ENCODE results near the gene SIAE. TPM values are rescaled to one million over a fixed set of nuclear protein-coding genes. Genes with fewer than 3 reads are reported as not detected.
A peak's percentile ranks its signal among the peaks of the same experiment; 100 is the strongest.

SIAE gene
- total and polyA plus RNA-seq, 9 donors, result 2.3 to 18.8 (median 8.1) TPM

GRCh38 chr11:124669193-124669592, 4.3 kb downstream of the SIAE start:
- DNase-seq, result peak; percentile 12 to 45 (median 27)
- intact Hi-C loops (cut with DNase I), result loop anchor here in 2 of 4 donors (2.0 to 5.0 kb wide), 3 partner anchors 93 to 173 kb away; partner anchors contain the start of gene ESAM (in 1 of the 2)
- WGBS, 3 donors, result 16 to 24% (median 18%) methylated on average over 8 of the region's 8 CpGs

GRCh38 chr11:124667601-124668000, 5.9 kb downstream of the SIAE start:
- WGBS, 3 donors, result 89 to 92% (median 90%) methylated on average over 3 of the region's 3 CpGs
- TF ChIP-seq EP300 (IDR thresholded peaks at IDR 0.05), result no peak
- TF ChIP-seq CTCF (IDR thresholded peaks at IDR 0.05), result no peak
- TF ChIP-seq POLR2A (IDR thresholded peaks at IDR 0.05), result no peak
- intact Hi-C loops (cut with DNase I), result loop anchor here in 1 of 4 donors (5.0 kb wide), 2 partner anchors 95 to 175 kb away; partner anchors contain the start of gene ESAM
- H3K27ac ChIP-seq, result no peak overlapping the region
- H3K9me3 ChIP-seq, result no peaks in the 10 kb centered on the region
- H3K4me3 ChIP-seq, result no peak overlapping the region
- no peak for DNase-seq
- H3K36me3 ChIP-seq, result no peaks in the 10 kb centered on the region
- H3K27me3 ChIP-seq, result no peaks in the 10 kb centered on the region
- no peaks in the 10 kb centered on the region for H3K4me1 ChIP-seq (ENCODE audit: insufficient read depth)

More at GRCh38 chr11:124669193-124669592, 4.3 kb downstream of the SIAE start:
- no peaks in the 10 kb centered on the region for H3K9me3 ChIP-seq
- H3K4me1 ChIP-seq (ENCODE audit: insufficient read depth), result no peaks in the 10 kb centered on the region
- no peaks in the 10 kb centered on the region for H3K36me3 ChIP-seq
- H3K27ac ChIP-seq, result no peak overlapping the region
- TF ChIP-seq CTCF (IDR thresholded peaks at IDR 0.05) (peak; percentile 56 to 67 (median 66)), EP300 (IDR thresholded peaks at IDR 0.05) (no peak), POLR2A (IDR thresholded peaks at IDR 0.05) (no peak)
- no peaks in the 10 kb centered on the region for H3K27me3 ChIP-seq
- H3K4me3 ChIP-seq, result no peak overlapping the region

GRCh38 chr11:124663861-124664260, 9.7 kb downstream of the SIAE start:
- intact Hi-C loops (cut with DNase I), result no loop called here
- no peaks in the 10 kb centered on the region for H3K27me3 ChIP-seq
- no peak overlapping the region for H3K27ac ChIP-seq
- DNase-seq, result no peak
- H3K9me3 ChIP-seq, result no peaks in the 10 kb centered on the region
- H3K36me3 ChIP-seq, result no peaks in the 10 kb centered on the region
- H3K4me1 ChIP-seq (ENCODE audit: insufficient read depth), result no peaks in the 10 kb centered on the region
- no peak for TF ChIP-seq CTCF (IDR thresholded peaks at IDR 0.05)
- no peak for TF ChIP-seq POLR2A (IDR thresholded peaks at IDR 0.05)
- TF ChIP-seq EP300 (IDR thresholded peaks at IDR 0.05), result no peak
- H3K4me3 ChIP-seq, result no peak overlapping the region
- WGBS, 3 donors, result 90 to 94% (median 93%) methylated on average over 2 of the region's 2 CpGs

GRCh38 chr11:124662106-124662505, 11.4 kb downstream of the SIAE start:
- Histone ChIP-seq H3K27me3 (no peaks in the 10 kb centered on the region), H3K27ac (no peak overlapping the region), H3K4me3 (no peak overlapping the region), H3K36me3 (no peaks in the 10 kb centered on the region), H3K4me1 (ENCODE audit: insufficient read depth) (no peaks in the 10 kb centered on the region), H3K9me3 (no peaks in the 10 kb centered on the region)
- TF ChIP-seq CTCF (IDR thresholded peaks at IDR 0.05) (no peak), POLR2A (IDR thresholded peaks at IDR 0.05) (no peak), EP300 (IDR thresholded peaks at IDR 0.05) (no peak)
- intact Hi-C loops (cut with DNase I), result no loop called here
- 79 to 84% (median 82%) methylated on average over 4 of the region's 4 CpGs for WGBS, 3 donors
- no peak for DNase-seq
